PFSK-1 (cell line): Measurements from ENCODE around the gene GUCY1A2.

Experiments
- POLR2AphosphoS5 ChIP-seq: IDR thresholded peaks from 2 replicates; pipeline ENCODE4 v1.6.1; 2012; ENCODE audit warnings: low read depth, mild to moderate bottlenecking, control low read depth, low read length, moderate library complexity
- REST ChIP-seq, 2 experiments: IDR thresholded peaks; 2 replicates each; pipeline versions ENCODE4 v1.6.1 to v1.8.0; 2011 to 2012; ENCODE audit warnings: low read depth in 2 of 2, low read length in 2 of 2, control low read depth in 1 of 2, inconsistent platforms in 1 of 2, mild to moderate bottlenecking in 1 of 2, moderate library complexity in 1 of 2; ENCODE audit not compliant: insufficient read depth in 1 of 2
- SIN3A ChIP-seq: IDR thresholded peaks from 2 replicates; pipeline ENCODE4 v1.6.1; 2012; ENCODE audit warnings: mild to moderate bottlenecking, low read length, moderate library complexity, borderline replicate concordance; ENCODE audit not compliant: insufficient read depth
- TAF1 ChIP-seq: IDR thresholded peaks from 2 replicates; pipeline ENCODE4 v1.6.1; 2012; ENCODE audit warnings: low read length, control low read depth, borderline replicate concordance; ENCODE audit not compliant: insufficient read depth

DNA sequence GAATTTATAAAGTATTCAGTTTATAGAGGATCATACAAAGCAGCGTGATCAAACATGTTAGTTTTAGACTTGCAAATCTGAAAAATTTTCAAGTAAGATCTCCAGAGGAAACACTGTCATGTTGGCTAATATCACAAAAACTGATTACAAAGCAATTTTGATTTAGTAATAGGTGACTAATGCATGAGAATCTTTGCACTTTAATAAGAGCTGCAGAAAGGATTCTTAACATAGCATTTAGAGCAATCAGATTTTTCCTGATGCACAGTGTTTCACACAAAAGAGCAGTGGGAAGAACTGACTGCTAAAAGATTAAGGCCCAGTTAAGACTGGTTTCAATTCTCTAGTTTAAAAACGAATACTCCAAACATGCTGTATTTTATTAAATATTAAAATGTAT is 321.2 kb downstream of the GUCY1A2 start:
- no peak for TF ChIP-seq POLR2AphosphoS5
- TF ChIP-seq TAF1 = no peak
- no peak for TF ChIP-seq SIN3A
- no peak for TF ChIP-seq REST (IDR thresholded peaks at IDR 0.05; ENCODE audit: insufficient read depth in 1 of 2, low read depth in 2 of 2, low read length in 2 of 2)
